Endometrial microvascular endothelial cells (primary cell): Measurements from ENCODE around the gene GNAZ. TPM values are rescaled to one million over a fixed set of nuclear protein-coding genes. Genes with fewer than 3 reads are reported as not detected.

ENCODE experiments used
- in situ Hi-C: cut with HindIII; loops from 2 replicates; pipeline ENCODE4 v1.10.0; 2017; ENCODE audit warnings: low sequenced_read_pairs, low pct_unique_long_range_greater_than_20kb; ENCODE audit errors: inconsistent ontology term
- total RNA-seq: library from RNA; depleted of rRNA; stranded (reverse); fragments of >200 nt; gene quantifications from one replicate; pipeline ENCODE4 v1.2.3, GENCODE V29; 2015; ENCODE audit errors: inconsistent ontology term

GNAZ gene
- total RNA-seq, 1 donor from 2014 or later, result not detected

DNA sequence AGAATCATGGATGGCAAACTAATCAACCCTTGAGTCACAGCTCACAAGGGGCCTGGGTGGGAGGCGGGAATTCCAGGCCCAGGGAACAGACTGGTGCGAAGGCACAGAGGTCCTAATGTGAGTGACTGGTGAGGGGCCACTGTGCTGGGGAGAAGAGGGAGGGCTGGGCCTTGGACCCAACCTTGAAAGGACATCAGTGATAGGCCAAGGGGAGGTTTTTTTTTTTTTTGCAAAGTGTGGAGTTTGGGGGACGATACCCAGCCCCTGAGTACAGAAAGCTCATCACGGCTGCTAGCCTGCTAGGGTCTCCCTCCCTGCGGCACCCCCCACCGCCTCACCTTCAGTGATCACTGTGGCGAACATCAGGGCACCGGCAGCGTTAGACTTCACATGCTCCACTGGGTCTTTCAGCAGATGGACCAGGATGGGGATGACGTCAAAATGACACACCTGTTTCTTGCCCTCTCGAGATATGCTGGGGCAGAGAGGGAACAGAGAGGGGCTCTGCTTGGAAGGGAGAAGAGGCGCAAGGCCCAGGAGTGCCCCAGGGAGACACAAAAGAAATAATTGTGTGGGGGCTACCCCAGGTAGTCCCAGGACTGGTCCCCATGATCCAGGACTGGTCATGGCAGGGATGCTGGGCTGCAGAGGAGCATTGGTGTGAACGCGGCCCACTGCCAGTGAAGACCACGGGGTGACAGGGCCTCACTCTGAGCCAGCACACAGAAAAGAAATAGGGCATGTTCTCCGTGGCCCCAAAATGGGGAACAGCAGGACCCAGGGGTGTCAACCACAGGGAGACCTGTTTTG is 8.6 kb upstream of the GNAZ start:
- in situ Hi-C loops, result no loop called here

DNA sequence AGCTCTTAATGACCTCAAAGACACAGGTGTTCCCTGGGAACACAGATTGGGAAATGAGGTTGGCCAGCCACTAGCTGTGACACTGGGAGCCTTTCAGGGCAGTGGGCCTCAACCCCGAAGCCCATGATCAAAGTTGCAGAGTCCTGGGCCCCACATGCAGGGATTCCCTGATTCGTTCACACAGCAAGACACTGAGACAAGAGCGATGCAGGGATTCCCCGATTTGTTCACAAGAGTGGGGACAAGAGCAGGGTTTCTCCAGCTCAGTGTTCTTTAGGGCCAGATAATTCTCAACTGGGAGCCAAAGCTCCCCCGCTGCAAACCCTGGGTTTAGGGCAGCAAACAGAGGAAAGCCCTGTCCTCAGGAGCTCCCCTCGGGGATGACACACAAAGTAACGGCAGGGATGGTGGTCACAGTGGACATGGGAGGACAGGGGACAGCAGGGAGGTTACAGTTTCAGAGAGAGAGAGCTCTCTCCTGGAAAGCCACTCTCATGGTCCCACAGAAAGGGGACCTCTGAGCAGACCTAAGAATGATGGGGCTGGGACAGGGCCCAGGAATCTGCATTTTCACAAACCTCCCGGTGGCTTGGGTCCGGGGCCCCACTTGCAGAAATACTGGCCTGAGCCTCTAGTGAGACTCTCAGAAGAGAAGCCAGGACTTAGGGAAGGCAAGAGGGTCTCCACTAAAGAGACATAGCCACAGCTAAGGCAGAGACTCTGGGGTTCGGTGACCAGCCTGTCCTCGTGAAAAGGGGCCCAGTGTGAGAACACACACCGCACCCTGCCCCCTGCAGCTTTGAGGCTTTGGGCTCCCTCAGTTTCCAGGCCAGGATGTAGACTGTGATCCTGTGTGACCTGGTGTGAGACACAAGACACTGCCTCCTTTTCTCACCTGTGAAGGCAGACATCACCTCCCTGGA is 7.4 kb upstream of the GNAZ start:
- in situ Hi-C loops, result no loop called here

DNA sequence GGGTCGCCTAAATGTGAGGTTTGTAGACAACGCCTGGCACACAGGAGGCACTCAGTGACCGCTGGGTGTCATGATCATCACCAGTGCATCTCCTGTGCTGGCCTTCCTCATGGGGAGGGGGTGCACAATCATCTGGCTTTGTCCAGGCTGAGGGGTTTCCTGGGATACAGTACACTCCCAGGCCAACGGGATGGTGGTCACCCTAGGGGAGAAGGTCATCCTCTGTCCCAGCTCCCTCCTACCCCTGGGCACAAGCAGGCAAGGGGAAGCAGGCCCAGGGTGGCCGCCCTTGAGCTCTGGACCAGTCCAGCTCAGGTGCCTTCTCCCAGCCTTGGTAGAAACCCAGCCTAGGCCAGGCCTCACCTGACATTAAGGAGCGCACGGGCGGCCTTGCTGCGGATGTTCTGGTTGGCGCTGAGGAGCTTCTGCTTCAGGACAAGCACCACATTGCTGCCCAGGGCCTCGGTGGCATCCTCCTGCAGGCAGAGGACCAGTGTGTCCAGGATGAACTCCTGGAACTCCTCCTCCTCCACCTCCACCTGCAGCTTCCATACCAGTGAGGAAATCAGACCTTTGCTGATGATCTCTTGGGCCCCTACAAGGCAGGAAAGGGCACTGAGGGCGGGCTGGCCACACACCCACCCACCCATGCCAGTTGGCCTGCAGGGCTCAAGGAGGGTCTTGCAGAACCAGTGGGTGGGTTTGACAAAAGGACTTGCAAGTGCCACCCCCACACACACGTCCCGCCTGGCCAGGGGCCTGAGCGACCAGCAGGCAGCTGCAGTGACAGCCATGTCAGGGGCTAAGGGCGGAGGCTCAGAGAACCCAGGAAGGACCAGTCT is 6.6 kb upstream of the GNAZ start:
- in situ Hi-C loops, result no loop called here

DNA sequence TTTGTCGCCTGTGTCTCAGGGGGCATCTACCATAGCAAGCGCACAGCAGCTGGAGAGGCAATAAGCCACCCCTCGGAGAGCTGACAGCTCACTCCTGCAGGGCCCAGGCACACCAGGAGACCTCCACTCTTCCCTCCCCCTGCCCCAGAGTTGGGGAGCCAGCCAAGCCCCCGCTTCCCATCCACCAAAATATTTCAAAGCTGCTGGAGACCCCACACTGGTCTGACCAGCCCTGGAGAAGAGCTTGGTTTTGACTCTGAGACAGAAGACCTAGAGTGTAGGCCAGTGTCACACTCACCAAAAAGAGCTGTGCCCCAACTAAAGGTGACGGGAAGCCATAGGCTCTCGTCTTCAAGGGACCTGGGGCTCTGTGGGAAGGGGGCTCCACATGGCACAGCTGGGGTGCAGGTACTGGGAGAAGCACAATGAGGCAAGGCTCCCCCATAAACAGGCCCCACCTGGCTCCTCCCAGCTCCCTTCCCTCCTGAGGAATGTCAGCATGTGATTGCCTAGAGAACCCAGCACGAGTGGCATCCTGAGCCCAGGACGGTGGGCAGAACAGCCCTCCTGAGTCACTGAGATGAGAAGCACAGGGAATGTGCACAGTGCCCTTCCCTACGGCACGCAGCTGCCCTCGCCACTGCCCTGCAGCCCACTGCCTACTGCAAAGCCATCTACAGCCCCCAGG is 5.8 kb upstream of the GNAZ start:
- in situ Hi-C loops, result no loop called here

DNA sequence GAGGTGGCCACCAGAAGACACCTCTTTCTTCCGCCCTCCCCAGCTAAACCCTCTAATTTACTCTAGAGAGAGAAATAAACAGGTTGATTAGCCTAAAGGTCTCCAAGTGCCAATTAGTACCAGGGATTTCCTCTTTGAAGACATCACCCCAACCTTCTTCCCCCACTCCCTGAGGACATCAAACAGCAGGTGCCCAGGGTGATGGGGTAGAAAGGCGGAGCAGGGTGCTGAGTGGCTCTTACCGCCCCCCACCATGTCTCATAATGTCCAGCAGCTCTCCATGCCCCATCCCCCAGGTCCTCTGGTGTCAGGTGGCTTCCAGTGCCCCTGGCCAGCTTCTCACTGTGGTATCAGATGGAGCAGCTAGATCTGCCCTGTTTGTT is 5.3 kb upstream of the GNAZ start:
- in situ Hi-C loops, result no loop called here

DNA sequence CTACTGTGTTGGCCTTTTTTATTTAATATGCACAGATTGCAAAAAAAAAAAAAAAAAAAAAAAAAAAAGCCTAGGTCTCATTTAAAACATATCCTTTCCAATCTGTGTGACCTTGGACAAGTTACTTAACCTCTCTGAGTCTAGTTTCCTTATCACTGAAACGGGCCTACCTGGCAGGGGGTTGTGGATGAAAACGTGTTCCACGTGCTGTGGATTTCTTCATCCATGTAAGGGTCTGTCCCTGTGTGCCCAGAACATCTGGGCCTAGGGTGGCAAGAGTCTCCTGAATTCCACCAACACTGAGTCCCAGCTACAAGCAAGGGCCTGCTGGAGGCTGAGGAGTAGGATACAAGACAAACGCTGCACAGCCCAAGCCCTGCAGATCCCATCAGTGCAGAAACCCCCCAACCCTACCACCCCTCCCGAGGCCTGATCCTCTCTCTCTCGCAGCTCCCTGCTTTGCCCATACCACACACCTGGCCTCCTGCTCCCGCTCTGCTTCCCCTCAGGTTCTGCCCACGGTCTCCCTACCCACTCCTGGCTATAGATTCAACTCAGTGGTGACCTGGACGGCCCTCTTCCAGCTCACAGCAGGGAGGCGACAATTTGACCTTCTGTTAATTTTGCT is 4.7 kb upstream of the GNAZ start:
- in situ Hi-C loops, result no loop called here

DNA sequence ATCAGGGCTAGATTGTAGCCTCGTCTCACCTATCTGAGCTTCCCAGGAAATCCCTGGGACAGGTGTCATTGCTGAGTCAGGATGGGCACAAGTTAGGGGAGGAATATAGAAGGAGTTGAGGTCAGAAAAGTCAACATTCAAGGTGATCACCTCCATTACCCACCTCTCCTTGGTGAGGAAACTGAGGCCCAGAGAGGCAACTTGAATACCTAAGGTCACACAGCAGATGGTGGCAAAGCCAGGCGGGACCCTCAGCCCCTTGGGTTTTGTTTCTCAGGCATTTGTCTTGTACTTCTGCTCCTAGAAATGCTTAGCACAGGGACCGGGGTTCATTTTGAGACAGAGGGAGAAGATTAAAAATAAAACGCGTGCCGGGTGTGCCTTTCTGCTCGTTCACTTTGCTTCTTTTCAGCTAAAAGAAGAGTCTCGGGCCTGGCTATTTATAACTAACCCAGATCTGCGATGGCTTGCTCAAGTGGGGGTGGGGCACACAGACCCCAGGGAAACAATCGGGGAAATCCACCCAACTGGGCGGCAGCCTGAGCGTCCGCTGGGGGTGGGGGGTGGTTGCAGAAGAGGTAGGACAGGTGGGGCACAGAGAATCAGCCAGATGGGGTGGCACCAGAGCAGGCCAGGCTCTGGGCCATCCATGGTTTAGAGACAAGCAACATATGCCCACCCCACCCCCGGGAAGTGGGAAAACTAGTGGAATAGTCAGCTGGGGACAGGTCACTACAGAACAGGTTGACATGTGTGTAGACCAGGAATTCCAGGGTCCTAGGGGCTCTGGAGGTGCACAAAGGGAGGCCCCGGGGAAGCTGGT is 3.9 kb upstream of the GNAZ start:
- in situ Hi-C loops, result no loop called here

DNA sequence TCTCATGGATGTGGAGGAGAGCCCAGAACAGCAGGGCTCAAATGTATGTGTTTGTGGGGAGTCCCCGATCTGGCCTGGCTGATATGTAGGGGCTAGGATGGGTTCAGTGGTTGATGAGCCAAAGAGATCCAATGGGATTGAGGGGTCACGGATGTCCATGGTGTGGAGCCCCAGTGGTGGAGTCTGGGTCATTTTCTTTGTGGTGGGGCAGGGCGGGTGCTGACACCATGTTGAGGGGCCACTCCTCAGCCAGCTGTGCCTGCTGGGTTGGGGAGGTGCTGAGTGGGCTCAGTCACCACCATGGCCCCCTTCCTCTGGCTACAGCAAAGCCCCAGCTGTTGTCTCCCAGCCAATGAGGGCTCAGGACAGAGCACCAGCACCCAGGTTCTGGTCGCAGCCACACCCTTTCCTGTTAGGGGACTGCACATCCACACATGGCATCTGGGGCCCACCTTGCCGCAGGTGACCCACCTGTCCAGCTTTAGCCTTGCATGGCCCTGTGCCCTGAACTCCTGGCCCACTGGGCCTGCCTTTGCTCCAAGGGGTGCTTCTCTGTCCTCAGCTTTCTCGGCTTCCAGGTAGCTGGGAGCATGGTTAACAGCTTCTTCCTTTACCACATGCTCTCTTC is 3.2 kb upstream of the GNAZ start:
- in situ Hi-C loops, result no loop called here

DNA sequence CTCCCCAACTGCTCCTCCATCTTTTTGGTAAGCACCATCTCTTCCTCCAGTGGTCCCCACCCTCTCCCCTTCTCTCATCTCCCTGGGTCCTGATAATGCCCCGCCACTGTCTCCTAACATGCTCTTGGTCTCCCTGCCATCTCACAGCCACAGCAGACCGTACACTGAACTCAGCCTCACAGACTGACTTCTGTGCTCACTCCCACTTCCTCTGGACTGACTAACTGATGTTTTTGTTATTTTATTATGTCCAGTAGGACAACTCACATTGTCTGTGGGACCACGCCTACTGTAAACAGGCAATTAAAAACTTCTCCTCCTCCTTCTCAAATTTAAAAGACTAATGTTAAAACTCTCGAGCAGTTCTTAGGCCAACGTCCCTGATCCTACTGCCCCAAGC is 2.6 kb upstream of the GNAZ start:
- in situ Hi-C loops, result no loop called here

DNA sequence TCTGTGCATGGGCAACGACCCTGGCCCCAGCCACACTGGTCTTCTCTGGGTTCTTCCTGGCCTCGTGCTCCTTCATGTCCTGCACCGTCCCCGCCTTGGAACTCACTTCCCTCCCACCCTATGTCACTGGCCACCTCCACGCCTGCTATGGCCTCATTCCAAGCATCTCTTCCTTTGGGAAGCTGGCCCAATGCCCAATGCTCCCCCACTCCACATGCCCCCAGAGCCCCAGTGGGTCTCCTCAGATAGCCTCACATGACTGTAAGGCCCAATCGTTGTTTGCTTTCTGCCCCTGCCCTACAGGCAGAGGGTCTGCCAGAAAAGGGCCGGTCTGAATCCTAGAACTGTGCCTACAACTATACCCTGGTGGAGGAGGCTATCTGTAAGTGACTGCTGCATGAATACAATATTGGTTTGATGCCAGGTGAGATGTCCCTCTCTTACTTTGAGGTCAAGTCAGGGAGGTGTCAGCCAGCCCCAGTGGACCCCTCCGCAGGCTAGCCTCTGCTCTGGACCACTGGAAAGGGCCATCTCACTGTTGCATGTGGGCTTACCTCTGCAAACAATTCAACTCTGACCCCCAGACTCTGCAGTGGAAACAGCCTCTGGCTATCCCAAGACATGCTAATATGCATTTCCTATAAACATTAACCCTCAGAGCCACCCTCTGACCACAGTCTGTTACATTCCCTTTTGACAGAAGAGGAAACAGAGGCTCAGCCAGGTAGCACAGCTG is 2.1 kb upstream of the GNAZ start:
- in situ Hi-C loops, result no loop called here

DNA sequence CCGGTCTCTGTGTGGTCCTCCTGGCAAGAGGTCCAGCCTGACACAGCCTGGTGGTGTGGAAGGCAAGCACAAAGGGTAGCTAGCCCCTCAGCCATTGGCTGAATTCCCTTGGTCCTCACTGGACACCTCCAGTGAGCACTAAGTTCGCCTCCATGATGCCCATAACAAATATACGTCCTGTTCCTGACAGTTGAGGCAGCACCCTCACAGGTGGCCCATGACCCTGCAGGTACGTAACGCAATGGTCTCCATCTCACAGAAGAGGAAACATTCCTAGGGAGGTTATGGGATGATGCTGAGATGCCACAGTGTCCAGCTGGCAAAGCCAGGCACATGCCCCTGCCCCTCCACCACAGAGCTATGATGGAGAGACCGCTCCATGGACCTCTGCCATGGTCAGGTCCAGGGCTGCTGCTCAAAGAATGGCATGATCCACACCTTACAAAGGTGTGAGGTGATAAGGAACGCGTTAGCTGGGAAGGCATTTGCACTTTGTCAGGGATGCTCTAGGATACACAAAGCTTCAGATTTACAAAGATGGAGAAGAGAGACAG is 1.4 kb upstream of the GNAZ start:
- in situ Hi-C loops, result no loop called here

DNA sequence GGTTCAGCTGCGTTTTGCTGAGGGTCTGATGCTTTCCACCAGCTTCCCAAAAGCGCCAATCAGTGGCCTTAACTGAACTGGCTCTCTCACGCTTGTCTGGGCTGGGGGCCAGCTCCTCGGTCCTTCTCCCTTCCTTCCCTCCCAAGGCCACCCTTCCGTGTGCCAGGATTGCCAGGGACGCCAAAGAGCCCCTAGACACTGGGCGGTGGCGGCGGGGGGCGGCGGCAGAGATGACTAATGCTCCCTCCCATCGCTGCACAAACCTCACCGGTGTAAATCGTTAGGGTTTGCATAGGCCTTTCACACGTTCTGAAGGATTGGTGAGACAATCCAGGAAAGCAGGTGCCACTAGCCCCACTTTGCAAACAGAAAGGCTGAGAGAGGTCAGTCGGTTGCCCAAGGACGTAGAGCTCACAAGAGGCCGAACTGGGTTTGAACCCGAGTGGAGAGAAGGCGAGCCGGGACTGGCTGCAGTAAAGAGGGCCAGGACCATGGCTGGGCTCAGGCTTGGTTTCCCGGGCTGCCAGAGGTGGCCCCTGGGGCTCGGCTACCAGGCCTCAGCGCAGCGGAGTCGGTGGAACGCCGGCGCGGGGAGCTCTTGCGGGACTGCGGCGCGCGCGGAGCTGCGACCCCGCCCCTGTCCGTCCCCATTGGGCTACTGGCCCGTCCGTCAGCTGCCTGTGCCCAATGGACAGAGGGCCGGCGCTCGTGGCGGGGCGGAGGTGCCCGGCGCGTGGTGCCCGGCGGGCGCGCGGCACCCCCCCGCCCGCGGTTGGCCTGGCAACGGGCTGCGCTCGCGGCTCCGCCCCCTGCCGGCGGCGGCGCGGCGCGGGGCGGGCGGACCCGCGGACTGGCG is 589 bp upstream of the GNAZ start:
- in situ Hi-C loops, result no loop called here

DNA sequence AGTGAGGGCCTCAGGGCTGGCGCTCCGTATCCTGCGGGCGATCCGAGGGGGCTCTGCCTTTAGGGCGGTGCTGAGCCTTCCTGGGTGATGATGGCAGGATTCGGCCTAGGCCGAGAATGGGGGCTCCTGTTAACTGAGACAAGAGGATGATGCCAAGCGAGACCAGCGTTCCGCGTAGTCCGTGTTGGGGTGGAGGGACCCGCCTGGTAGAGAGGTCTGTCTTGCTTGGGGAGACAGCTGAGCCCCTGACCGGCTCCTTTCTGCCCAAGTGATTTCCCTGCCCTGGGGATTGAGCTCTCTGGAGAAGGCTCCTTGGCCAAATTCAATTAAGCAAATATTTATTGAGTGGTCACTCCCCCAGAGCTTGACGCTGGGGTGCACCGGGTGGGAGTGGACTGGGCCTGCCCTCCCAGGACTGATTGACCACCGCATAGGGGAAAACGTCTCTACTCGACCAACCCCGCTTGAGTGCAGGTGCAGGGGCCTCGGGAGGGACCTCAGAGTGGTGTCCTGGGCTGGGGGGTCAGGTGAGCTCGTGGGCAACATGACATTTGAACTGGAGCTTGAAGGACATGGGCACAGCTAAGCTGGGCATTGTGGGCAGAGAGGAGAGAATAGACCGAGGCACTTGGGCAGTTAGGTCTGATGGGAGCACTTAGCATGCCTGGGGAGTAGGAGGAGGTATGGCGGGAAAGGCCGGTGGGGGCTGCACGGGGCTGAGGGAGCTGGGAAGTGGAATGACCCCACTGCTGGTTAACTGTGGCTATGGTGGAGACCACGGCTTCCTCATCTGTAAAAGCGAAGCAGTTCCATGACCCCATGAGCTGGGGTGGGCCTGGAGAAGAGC is 1.1 kb downstream of the GNAZ start:
- in situ Hi-C loops, result no loop called here

DNA sequence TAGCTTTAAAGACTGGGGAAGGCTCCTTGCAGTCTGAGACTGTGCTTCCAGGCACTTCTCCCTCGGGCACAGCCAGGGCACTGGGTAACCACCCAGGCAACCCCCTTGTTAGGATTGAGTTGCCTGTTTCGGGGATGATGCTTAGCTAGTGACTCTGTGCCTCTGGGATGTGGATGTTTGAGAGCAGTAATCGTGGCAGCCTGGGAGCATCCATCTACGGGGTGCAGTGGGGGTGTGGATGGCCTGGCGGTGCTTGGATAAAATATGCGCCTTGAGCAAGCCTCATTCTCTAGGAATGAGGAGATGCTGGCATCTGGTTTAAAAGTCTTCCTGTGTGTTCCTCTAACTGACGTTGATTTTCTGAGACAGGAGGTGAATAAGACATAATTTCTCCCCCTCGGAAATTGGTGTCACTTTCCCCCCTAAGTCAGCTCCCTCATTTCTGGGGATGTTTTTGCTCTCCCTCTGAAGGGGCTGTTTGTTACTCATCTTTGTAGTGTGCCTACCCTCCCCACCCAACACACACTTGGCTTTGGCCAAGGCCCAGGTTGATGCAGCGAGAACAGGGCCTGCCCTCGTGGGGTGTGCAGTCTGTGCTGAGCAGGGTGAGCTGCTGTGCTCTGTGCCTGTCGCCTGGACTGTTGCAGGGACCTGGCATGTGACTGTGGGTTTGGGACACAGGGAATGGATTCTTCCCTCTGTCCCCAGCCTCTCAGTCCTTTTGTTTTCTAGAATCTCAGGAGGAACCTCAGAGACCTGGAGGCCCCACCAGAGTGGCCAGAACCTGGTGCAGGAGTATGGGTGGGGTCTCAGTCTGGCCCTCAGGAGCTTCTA is 2.0 kb downstream of the GNAZ start:
- in situ Hi-C loops, result no loop called here
